SK-N-SH treated with all-trans-retinoic acid at 6 μM for 48 hours (cell line): ENCODE results near the gene PRADC1.

ENCODE experiments used
- ATAC-seq: fragments of 200-7000 bp; cut with Tn5 transposase; 3 replicates; pipeline ENCODE4 v1.9.1; 2020; ENCODE audit warnings: mild to moderate bottlenecking, moderate library complexity
- ARNTL ChIP-seq: fragments of 450-650 bp; formaldehyde crosslinking; IDR thresholded peaks from 2 replicates; pipeline ENCODE4 v1.5.0; 2020; ENCODE audit warnings: low read depth, mild to moderate bottlenecking, moderate library complexity, borderline replicate concordance
- BACH2 ChIP-seq: fragments of 250-450 bp; sonication (Bioruptor Pico); IDR thresholded peaks from 2 replicates; pipeline ENCODE4 v1.9.0; 2021; ENCODE audit warnings: mild to moderate bottlenecking, borderline replicate concordance
- CSRNP3 ChIP-seq: fragments of 250-450 bp; sonication (Bioruptor Pico); IDR thresholded peaks from 2 replicates; pipeline ENCODE4 v1.5.1; 2021; ENCODE audit warnings: mild to moderate bottlenecking, moderate library complexity
- GLIS3 ChIP-seq: fragments of 250-450 bp; sonication (Bioruptor Pico); IDR thresholded peaks from 2 replicates; pipeline ENCODE4 v1.5.0; 2020; ENCODE audit warnings: mild to moderate bottlenecking, moderate library complexity
- ISL1 ChIP-seq: fragments of 250-450 bp; sonication (Bioruptor Pico); IDR thresholded peaks from 2 replicates; pipeline ENCODE4 v2.1.2; 2022; ENCODE audit warnings: mild to moderate bottlenecking, moderate library complexity
- OSR1 ChIP-seq: fragments of 250-450 bp; sonication (Bioruptor Pico); IDR thresholded peaks from 2 replicates; pipeline ENCODE4 v1.8.0; 2022; ENCODE audit warnings: moderate library complexity, mild to moderate bottlenecking, inconsistent platforms
- POU6F1 ChIP-seq: fragments of 250-450 bp; sonication (Bioruptor Pico); IDR thresholded peaks from 2 replicates; pipeline ENCODE4 v1.8.0; 2021; ENCODE audit warnings: low read depth, mild to moderate bottlenecking, moderate library complexity, borderline replicate concordance
- PPARA ChIP-seq: fragments of 250-450 bp; sonication (Bioruptor Pico); IDR thresholded peaks from 2 replicates; pipeline ENCODE4 v1.5.0; 2020; ENCODE audit warnings: mild to moderate bottlenecking, borderline replicate concordance
- RARB ChIP-seq: fragments of 250-450 bp; sonication (Bioruptor Pico); IDR thresholded peaks from 2 replicates; pipeline ENCODE4 v1.8.0; 2021; ENCODE audit warnings: mild to moderate bottlenecking, moderate library complexity
- SNAI2 ChIP-seq: fragments of 250-450 bp; sonication (Bioruptor Pico); IDR thresholded peaks from 2 replicates; pipeline ENCODE4 v1.5.0; 2020; ENCODE audit warnings: mild to moderate bottlenecking, moderate library complexity
- TCF4 ChIP-seq: fragments of 250-450 bp; sonication (Bioruptor Pico); IDR thresholded peaks from 2 replicates; pipeline ENCODE4 v1.8.0; 2021; ENCODE audit warnings: mild to moderate bottlenecking, moderate library complexity, borderline replicate concordance
- ZC3H10 ChIP-seq: fragments of 250-450 bp; sonication (Bioruptor Pico); IDR thresholded peaks from 2 replicates; pipeline ENCODE4 v1.5.1; 2021; ENCODE audit warnings: mild to moderate bottlenecking, moderate library complexity
- ZFP3 ChIP-seq: fragments of 250-450 bp; sonication (Bioruptor Pico); IDR thresholded peaks from 2 replicates; pipeline ENCODE4 v1.5.0; 2020; ENCODE audit warnings: mild to moderate bottlenecking, moderate library complexity
- ZFP30 ChIP-seq: fragments of 450-650 bp; formaldehyde crosslinking; IDR thresholded peaks from 2 replicates; pipeline ENCODE4 v1.5.0; 2022; ENCODE audit warnings: mild to moderate bottlenecking, moderate library complexity
- ZNF565 ChIP-seq: fragments of 450-650 bp; formaldehyde crosslinking; conservative IDR thresholded peaks from 2 replicates; pipeline ENCODE4 v1.5.0; 2020; ENCODE audit warnings: low read depth, mild to moderate bottlenecking, moderate library complexity
- ZNF70 ChIP-seq: fragments of 450-650 bp; formaldehyde crosslinking; IDR thresholded peaks from 2 replicates; pipeline ENCODE4 v1.5.0; 2020; ENCODE audit warnings: mild to moderate bottlenecking, moderate library complexity
- ZNF8 ChIP-seq: fragments of 450-650 bp; formaldehyde crosslinking; IDR thresholded peaks from 2 replicates; pipeline ENCODE4 v1.5.0; 2020; ENCODE audit warnings: mild to moderate bottlenecking, moderate library complexity
- TF ChIP-seq, protein P1 (sequence below): fragments of 250-450 bp; sonication (Bioruptor Pico); IDR thresholded peaks from 2 replicates; pipeline ENCODE4 v1.5.1; 2020; ENCODE audit warnings: low read depth, mild to moderate bottlenecking, moderate library complexity
- TF ChIP-seq, protein P2 (sequence below): fragments of 250-450 bp; sonication (Bioruptor Pico); IDR thresholded peaks from 2 replicates; pipeline ENCODE4 v1.5.0; 2020; ENCODE audit warnings: mild to moderate bottlenecking, moderate library complexity

The PRADC1 gene

DNA sequence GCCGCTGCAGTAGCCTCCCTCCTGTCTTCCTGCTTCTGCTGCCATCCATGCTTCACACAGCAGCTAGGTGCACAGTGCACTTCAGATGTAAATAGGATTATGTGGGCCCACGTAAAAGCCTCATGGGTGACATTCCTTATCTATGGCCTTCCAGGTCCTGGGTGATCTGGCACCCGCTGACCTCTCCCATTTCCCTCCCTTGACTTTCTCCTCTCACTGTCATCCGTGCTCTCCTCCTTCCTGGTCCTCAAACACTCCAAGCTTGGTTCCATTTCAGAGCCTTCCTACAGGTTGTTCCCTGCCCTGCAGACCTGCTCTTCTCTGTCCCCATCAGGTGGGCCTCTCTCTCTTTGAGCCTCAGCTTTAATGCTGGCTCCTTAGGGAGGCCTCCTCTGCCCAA, 23.0 kb downstream of the PRADC1 start:
- no peak for ATAC-seq
- no peak for TF ChIP-seq CSRNP3 (CRISPR knock-in tag)
- no peak for TF ChIP-seq ZFP30
- no peak for TF ChIP-seq RARB (CRISPR knock-in tag)
- no peak for TF ChIP-seq POU6F1 (CRISPR knock-in tag)
- TF ChIP-seq ARNTL (CRISPR knock-in tag), result no peak
- TF ChIP-seq, protein P1, sequence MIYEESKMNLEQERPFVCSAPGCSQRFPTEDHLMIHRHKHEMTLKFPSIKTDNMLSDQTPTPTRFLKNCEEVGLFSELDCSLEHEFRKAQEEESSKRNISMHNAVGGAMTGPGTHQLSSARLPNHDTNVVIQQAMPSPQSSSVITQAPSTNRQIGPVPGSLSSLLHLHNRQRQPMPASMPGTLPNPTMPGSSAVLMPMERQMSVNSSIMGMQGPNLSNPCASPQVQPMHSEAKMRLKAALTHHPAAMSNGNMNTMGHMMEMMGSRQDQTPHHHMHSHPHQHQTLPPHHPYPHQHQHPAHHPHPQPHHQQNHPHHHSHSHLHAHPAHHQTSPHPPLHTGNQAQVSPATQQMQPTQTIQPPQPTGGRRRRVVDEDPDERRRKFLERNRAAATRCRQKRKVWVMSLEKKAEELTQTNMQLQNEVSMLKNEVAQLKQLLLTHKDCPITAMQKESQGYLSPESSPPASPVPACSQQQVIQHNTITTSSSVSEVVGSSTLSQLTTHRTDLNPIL, result no peak
- no peak for TF ChIP-seq SNAI2 (CRISPR knock-in tag)
- no peak for TF ChIP-seq TCF4 (CRISPR knock-in tag)
- TF ChIP-seq ZNF8 (CRISPR knock-in tag), result no peak
- TF ChIP-seq, all 23 proteins: peak for 0

DNA sequence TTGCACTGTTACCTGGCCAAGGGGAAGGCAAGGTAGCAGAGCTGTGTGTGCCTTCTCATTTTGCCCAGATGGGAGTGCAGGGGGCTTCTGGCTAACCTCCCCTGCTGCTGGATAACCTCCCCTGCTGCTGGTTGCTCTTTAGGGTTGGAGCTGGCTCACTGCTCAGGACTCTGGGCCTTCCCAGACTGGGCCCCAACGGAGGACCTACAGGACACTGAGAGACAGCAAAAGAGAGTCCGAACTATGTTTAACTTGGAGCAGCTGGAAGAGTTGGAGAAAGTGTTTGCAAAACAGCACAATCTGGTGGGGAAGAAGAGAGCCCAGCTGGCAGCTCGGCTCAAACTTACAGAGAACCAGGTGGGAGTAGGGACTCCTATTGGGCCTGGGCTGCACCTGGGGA, 24.8 kb downstream of the PRADC1 start:
- no peak for ATAC-seq
- no peak for TF ChIP-seq POU6F1 (CRISPR knock-in tag)
- no peak for TF ChIP-seq ZNF70 (CRISPR knock-in tag)
- TF ChIP-seq RARB (CRISPR knock-in tag), result no peak
- TF ChIP-seq ZNF565, result no peak
- no peak for TF ChIP-seq ZFP3 (CRISPR knock-in tag)
- no peak for TF ChIP-seq ARNTL (CRISPR knock-in tag)
- TF ChIP-seq PPARA (CRISPR knock-in tag), result no peak
- no peak for TF ChIP-seq ZC3H10 (CRISPR knock-in tag)
- TF ChIP-seq, protein P1, result no peak

DNA sequence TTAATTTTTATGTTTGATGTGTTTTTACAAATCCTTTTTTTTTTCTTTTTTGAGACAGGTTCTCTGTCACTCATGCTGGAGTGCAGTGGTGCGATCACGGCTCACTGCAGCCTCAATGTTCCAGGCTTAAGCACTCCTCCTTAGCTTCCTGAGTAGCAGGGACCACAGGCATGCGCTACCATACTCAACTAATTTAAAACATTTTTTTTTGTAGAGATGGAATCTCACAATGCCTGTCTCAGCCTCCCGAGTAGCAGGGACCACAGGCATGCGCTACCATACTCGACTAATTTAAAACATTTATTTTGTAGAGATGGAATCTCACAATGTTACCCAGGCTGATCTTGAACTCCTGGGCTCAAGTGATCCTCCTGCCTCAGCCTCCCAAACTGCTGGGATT, 27.4 kb downstream of the PRADC1 start:
- ATAC-seq, result peak; percentile 68
- TF ChIP-seq, protein P2, sequence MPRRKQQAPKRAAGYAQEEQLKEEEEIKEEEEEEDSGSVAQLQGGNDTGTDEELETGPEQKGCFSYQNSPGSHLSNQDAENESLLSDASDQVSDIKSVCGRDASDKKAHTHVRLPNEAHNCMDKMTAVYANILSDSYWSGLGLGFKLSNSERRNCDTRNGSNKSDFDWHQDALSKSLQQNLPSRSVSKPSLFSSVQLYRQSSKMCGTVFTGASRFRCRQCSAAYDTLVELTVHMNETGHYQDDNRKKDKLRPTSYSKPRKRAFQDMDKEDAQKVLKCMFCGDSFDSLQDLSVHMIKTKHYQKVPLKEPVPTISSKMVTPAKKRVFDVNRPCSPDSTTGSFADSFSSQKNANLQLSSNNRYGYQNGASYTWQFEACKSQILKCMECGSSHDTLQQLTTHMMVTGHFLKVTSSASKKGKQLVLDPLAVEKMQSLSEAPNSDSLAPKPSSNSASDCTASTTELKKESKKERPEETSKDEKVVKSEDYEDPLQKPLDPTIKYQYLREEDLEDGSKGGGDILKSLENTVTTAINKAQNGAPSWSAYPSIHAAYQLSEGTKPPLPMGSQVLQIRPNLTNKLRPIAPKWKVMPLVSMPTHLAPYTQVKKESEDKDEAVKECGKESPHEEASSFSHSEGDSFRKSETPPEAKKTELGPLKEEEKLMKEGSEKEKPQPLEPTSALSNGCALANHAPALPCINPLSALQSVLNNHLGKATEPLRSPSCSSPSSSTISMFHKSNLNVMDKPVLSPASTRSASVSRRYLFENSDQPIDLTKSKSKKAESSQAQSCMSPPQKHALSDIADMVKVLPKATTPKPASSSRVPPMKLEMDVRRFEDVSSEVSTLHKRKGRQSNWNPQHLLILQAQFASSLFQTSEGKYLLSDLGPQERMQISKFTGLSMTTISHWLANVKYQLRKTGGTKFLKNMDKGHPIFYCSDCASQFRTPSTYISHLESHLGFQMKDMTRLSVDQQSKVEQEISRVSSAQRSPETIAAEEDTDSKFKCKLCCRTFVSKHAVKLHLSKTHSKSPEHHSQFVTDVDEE (CRISPR knock-in tag), result no peak
- TF ChIP-seq, protein P1, result no peak
- TF ChIP-seq GLIS3 (no peak), ARNTL (CRISPR knock-in tag) (no peak), PPARA (CRISPR knock-in tag) (no peak), POU6F1 (CRISPR knock-in tag) (no peak), ZFP3 (CRISPR knock-in tag) (no peak), OSR1 (no peak), ZNF70 (CRISPR knock-in tag) (no peak), ISL1 (CRISPR knock-in tag) (no peak), BACH2 (CRISPR knock-in tag) (no peak), ZFP30 (no peak)
